Measurements from ENCODE around the gene PEX6.
A peak's percentile ranks its signal among the peaks of the same experiment; 100 is the strongest.

Gene PEX6, protein sequence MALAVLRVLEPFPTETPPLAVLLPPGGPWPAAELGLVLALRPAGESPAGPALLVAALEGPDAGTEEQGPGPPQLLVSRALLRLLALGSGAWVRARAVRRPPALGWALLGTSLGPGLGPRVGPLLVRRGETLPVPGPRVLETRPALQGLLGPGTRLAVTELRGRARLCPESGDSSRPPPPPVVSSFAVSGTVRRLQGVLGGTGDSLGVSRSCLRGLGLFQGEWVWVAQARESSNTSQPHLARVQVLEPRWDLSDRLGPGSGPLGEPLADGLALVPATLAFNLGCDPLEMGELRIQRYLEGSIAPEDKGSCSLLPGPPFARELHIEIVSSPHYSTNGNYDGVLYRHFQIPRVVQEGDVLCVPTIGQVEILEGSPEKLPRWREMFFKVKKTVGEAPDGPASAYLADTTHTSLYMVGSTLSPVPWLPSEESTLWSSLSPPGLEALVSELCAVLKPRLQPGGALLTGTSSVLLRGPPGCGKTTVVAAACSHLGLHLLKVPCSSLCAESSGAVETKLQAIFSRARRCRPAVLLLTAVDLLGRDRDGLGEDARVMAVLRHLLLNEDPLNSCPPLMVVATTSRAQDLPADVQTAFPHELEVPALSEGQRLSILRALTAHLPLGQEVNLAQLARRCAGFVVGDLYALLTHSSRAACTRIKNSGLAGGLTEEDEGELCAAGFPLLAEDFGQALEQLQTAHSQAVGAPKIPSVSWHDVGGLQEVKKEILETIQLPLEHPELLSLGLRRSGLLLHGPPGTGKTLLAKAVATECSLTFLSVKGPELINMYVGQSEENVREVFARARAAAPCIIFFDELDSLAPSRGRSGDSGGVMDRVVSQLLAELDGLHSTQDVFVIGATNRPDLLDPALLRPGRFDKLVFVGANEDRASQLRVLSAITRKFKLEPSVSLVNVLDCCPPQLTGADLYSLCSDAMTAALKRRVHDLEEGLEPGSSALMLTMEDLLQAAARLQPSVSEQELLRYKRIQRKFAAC

GRCh38 chr6:42978839-42979522 is at the start of gene PEX6:
TSS of gene PEX6 (minus strand) at chr6:42979181. CDS start at chr6:42979150, 31 bp downstream.
- DNase-seq (ENCODE audit: low read depth, low spot score) = peak; percentile 77

- DNase-seq (ENCODE audit: low read depth, low spot score) = no peak
Observed at GRCh38 chr6:43026365-43026764, 47.4 kb upstream of the PEX6 start.

GRCh38 chr6:43024436-43024835 is 45.5 kb upstream of the PEX6 start:
- no peak for DNase-seq (ENCODE audit: low read depth, low spot score)

GRCh38 chr6:43021270-43022047 is 42.5 kb upstream of the PEX6 start, which contains the start of gene RRP36:
TSS of gene RRP36 (plus strand) at chr6:43021623. CDS start at chr6:43021655, 32 bp downstream.
- peak; percentile 47 for DNase-seq (ENCODE audit: low read depth, low spot score)

DNA sequence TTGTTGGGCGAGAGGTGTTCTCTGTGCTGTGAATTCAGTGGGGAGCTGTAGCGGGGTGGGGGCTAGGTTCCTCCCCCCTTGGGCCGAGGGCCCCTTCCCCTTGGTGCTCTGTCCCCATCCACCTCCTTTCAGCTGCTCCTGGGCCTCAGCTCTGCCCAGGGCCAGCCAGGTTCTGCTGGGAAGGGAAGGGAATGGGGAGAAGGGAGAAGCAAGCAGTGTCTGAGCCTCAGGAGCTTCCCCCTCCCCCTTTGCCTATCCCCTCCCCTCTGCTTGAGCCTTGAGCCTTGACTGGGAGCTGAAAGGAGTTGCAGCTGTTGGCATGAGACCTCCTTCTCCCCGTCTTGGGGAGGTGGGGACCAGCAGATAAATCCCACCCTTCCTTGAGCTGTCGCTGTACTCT is 41.9 kb upstream of the PEX6 start:
- no peak for DNase-seq (ENCODE audit: low read depth, low spot score)

DNA sequence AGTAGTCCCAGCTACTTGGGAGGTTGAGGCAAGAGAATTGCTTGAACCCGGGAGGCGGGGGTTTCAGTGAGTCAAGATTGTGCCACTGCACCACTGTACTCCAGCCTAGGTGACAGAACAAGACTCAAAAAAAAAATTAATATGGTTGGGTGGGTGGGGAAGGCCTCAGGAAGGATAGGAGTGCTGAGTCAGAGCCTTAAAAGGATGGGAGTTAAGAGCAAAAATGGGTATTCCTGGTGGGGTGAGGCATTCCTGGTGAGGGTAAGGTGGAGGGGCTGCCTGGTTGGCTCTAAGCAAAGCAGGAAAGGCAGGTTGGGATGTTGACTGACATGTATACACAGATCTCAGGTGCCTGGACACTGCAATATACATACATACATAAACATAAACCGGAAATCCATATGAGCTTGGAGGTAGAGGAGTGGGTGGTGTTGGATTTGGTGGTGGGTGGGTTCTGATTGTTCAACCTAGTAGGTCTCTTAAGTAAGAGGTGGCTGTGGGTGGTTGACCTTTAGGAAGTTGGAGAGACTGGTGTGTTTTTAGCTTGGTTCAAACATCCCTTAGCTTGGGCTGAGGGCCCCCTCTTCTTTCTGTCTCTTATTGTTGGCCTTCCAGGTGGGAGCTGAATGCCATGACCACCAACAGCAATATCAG is 41.2 kb upstream of the PEX6 start:
- no peak for DNase-seq (ENCODE audit: low read depth, low spot score)

GRCh38 chr6:43019152-43019551 is 40.2 kb upstream of the PEX6 start:
- DNase-seq (ENCODE audit: low read depth, low spot score) = no peak

DNA sequence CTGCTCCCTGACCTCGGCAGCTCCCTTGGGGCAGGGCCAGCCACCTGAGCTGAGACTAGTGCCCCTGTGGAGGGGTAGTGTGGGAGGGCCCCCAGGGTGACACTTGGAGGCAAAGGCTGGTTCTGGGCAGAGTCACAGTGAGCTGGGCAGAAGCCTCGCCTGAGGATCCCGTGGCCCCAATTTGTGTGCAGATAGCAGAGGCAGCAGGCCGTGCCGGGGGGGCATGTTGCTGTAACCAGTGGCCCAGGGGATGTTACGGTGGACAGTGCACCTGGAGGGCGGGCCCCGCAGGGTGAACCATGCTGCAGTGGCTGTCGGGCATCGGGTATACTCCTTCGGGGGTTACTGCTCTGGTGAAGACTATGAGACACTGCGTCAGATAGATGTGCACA is 38.0 kb upstream of the PEX6 start:
- no peak for DNase-seq (ENCODE audit: low read depth, low spot score)

DNA sequence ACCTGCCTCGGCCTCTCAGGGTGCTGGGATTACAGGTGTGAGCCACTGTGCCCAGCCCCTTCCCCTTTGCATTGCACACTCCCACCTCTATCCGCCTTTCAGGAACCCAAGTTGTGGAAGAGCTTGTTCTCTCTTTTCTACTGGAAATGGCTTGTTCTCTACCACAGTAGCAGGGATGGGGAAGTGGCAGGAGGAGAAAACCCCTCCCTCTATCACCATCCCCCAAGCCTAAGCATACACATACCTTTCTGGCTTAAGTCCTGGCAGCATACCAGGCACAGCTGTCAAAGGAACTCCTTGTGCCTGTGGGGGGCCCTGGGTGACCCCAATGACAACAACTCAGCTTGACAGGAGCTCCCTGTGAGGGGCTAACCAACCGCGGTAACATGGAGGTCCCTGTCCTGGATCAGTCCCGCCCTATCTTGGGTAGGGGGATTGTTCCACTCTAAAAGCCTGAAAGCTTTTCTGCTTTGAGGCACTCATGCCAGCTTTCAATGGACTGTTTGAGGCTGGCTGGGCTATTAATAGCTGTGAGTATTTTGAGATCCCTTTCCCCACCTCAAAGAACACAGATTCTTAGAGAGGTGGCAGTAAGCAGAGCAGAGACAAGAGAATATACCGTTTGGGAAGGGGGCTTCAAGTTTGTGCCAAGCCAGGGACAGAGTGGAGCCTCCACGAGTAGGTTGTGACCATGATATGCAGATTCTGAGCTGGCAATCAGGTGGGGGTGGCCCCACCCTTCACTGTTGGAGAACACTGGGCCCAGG is 37.4 kb upstream of the PEX6 start:
- DNase-seq (ENCODE audit: low read depth, low spot score) = no peak

DNA sequence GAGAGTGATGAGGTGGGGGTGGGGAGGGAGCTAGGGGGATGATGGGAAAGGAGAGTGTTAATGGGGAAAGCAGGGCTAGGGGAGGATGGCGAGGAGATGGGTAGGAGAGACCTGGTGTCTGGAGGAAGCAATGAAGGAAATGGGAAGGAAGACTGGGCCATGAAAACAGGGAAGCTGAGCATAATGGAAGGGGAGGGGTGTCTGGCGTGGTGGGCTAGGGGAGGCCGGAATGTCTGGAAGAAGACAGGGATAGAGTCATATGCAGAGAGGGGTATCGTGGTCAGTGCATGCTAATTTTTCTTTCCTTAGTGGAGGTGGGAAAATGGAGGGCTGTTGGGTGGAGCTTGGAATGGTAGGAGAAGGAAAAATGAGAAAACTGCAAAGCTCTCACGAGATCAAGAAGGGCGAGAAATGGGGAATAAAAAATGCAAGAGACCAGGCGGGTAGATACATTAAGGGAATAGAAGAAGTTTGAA is 35.5 kb upstream of the PEX6 start:
- DNase-seq (ENCODE audit: low read depth, low spot score) = no peak

DNA sequence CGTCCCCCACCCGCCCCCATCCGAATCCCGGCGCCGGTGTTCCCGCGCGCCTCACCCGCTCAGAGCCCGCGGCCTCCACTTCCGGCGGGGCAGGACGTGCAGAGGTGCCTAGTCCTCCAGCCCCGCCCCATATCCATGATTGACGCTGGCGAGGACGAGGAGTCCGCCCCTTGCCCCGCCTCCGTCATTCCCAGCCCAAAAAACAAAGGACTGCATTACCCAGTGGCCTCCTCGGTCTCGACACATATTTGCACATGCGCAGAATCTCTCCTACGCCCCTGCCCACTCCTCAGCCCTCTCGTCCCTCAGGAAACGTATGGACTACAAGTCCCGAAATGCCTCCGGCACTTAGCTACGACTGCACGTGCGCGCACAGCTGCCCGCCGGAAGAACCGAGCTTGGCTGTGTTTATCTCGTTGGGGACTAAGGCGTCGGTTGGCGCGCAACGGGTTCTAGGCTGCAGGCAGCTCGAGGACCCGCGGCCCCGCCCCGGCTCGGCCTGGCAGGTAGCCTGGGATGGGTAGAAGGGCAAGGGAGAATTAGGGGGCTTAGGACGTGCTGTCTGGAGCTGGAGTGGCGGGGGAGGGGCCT is 35.0 kb upstream of the PEX6 start, which contains the start of the genes KLHDC3 and MEA1:
Gene KLHDC3, plus strand, starts transcription at position 407 of the 591 bp plus-strand sequence. CDS start 2,944 bp downstream, outside the sequence.
Gene MEA1, minus strand, starts transcription at position 104 of the 591 bp plus-strand sequence. CDS start 133 bp downstream, outside the sequence.
- DNase-seq (ENCODE audit: low read depth, low spot score) = peak; percentile 99

GRCh38 chr6:43013097-43013842 is 34.3 kb upstream of the PEX6 start:
- no peak for DNase-seq (ENCODE audit: low read depth, low spot score)

DNA sequence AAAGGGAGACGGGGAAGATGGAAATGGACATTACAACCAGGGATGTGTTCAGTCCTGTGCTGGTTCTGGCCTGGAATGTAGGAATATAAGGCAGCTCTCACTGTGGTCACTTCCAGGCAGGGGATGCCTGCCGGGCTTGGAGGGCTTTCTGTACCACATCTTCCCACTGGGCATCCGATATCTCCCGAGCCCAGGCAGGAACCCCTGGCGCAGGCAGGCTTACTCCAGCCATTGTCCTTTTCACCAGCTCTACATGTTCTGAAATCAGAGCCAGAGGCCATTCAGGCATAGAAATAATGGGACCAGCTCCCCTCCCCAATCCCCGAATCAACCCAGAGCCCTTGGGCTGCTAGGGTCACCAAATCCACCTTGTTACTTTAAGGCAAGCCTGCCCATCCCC is 33.4 kb upstream of the PEX6 start:
- no peak for DNase-seq (ENCODE audit: low read depth, low spot score)

DNA sequence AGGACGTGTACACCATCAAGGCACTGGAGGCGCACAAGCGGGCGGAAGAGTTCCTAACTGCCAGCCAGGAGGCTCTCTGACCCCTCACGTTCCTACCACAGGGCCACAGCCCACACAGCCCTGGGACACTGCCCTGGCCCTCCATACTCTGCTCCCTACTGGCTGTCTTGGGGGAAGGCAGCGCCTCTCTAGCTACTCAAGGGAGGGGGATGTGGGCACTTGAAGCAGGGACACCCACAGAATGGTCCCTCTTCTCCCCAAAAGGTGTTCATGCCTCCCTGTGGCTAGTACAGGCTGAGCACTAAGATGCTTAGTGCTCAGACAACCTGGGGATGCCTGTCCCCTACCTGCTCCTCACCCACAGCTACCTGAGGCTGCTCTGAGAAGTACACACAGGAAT is 32.2 kb upstream of the PEX6 start:
- no peak for DNase-seq (ENCODE audit: low read depth, low spot score)

DNA sequence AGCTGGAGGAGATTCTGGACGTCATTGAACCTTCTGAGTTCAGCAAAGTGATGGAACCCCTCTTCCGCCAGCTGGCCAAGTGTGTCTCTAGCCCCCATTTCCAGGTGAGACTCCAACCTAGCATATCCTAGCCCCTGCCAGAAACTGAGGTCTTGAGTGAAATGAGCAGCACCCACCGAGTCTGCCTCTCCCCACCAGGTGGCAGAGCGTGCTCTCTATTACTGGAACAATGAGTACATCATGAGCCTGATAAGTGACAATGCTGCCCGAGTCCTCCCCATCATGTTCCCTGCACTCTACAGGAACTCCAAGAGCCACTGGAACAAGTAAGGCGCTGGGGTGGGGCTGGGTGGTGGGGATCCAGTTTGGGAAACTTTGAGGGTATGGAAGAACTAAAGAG is 30.1 kb upstream of the PEX6 start:
- DNase-seq (ENCODE audit: low read depth, low spot score) = no peak

GRCh38 chr6:43007126-43007525 is 28.1 kb upstream of the PEX6 start:
- DNase-seq (ENCODE audit: low read depth, low spot score) = no peak

- no peak for DNase-seq (ENCODE audit: low read depth, low spot score)
Observed at GRCh38 chr6:43006251-43006650, 27.3 kb upstream of the PEX6 start.

- DNase-seq (ENCODE audit: low read depth, low spot score) = no peak
Observed at GRCh38 chr6:43005844-43006243, 26.9 kb upstream of the PEX6 start.
